Kidney glomerular epithelial cell (primary cell): ENCODE data around the gene AGPAT4.

Source experiments
- DNase-seq: peaks from one replicate; lab custom pipeline; 2025; lab: John Stamatoyannopoulos, UW

The AGPAT4 gene

GRCh38 chr6:161254464-161255253 lies 19.2 kb downstream of the AGPAT4 start:
- no peak for DNase-seq

- no peak for DNase-seq
Measured at GRCh38 chr6:161254126-161254463, 19.8 kb downstream of the AGPAT4 start.

GRCh38 chr6:161251345-161251744 lies 22.5 kb downstream of the AGPAT4 start:
- DNase-seq = no peak

- no peak for DNase-seq
Measured at GRCh38 chr6:161249327-161249726, 24.5 kb downstream of the AGPAT4 start.

- no peak for DNase-seq
Measured at GRCh38 chr6:161246725-161247124, 27.1 kb downstream of the AGPAT4 start.

- DNase-seq = no peak
Measured at GRCh38 chr6:161245363-161245762, 28.5 kb downstream of the AGPAT4 start.

- DNase-seq = no peak
Measured at GRCh38 chr6:161244725-161245124, 29.1 kb downstream of the AGPAT4 start.

GRCh38 chr6:161242779-161243693 lies 30.8 kb downstream of the AGPAT4 start:
- no peak for DNase-seq

GRCh38 chr6:161242113-161242512 lies 31.7 kb downstream of the AGPAT4 start:
- DNase-seq = no peak

- DNase-seq = no peak
Measured at GRCh38 chr6:161239001-161239400, 34.9 kb downstream of the AGPAT4 start.

- no peak for DNase-seq
Measured at GRCh38 chr6:161238500-161238899, 35.4 kb downstream of the AGPAT4 start.

- DNase-seq = peak; percentile 10
Measured at GRCh38 chr6:161238081-161238480, 35.8 kb downstream of the AGPAT4 start.

GRCh38 chr6:161237176-161237575 lies 36.7 kb downstream of the AGPAT4 start:
- no peak for DNase-seq

- DNase-seq = no peak
Measured at GRCh38 chr6:161235776-161236633, 37.9 kb downstream of the AGPAT4 start.

- DNase-seq = peak; percentile 41
Measured at GRCh38 chr6:161233986-161234661, 39.7 kb downstream of the AGPAT4 start.

GRCh38 chr6:161232467-161232866 lies 41.4 kb downstream of the AGPAT4 start:
- no peak for DNase-seq

GRCh38 chr6:161232010-161232409 lies 41.9 kb downstream of the AGPAT4 start:
- no peak for DNase-seq

- DNase-seq = no peak
Measured at GRCh38 chr6:161230339-161230738, 43.5 kb downstream of the AGPAT4 start.

GRCh38 chr6:161228921-161229591 lies 44.8 kb downstream of the AGPAT4 start:
- peak; percentile 91 for DNase-seq

- DNase-seq = no peak
Measured at GRCh38 chr6:161228096-161228495, 45.8 kb downstream of the AGPAT4 start.
